Measurements from ENCODE around the gene CBX3.

GRCh38 chr7:26200038-26200443 is 1.5 kb upstream of the CBX3 start:
- TF ChIP-seq CTCF (IDR thresholded peaks at IDR 0.05) (no peak), POLR2A (IDR thresholded peaks at IDR 0.05) (no peak)
